Naive thymus-derived CD4-positive, alpha-beta T cell (primary cell): ENCODE results near the gene PPA2. TPM values are rescaled to one million over a fixed set of nuclear protein-coding genes. Genes with fewer than 3 reads are reported as not detected.

Experiments
- ATAC-seq: fragments of 150-1000 bp; cut with Tn5 transposase; 2 replicates; pipeline ENCODE4 v1.10.0; 2021; ENCODE audit warnings: mild to moderate bottlenecking, moderate library complexity
- CTCF ChIA-PET: fragments of 350-600 bp; sonication (Branson Sonifier 250); formaldehyde crosslinking; loops from one replicate; lab custom pipeline; 2021; ENCODE audit warnings: antibody characterized with exemption; lab: Charles Lee
- POLR2A ChIA-PET: fragments of 350-600 bp; sonication (Branson Sonifier 250); formaldehyde crosslinking; loops from one replicate; lab custom pipeline; 2021; ENCODE audit warnings: antibody characterized with exemption, inconsistent platforms; lab: Charles Lee
- DNase-seq, 9 donors: peaks; one replicate each; pipeline versions ENCODE4 v3.0.0 to v3.0.0-alpha.2; 2020 to 2022; ENCODE audit warnings: mixed read lengths in 1 of 9
- H3K27ac ChIP-seq: one replicate; pipeline ENCODE4 v1.7.0; 2013; ENCODE audit warnings: mild to moderate bottlenecking, low read depth, low read length, moderate library complexity
- H3K27me3 ChIP-seq, 2 donors: one replicate each; pipeline ENCODE4 v1.7.0; 2013; ENCODE audit warnings: low read length in 2 of 2, mild to moderate bottlenecking in 2 of 2, moderate library complexity in 2 of 2; ENCODE audit not compliant: control insufficient read depth in 2 of 2, insufficient read depth in 2 of 2
- H3K36me3 ChIP-seq, 3 experiments: 1 replicate in 2 of 3; 2 replicates in 1 of 3; pipeline ENCODE4 v1.7.0; 2013; ENCODE audit warnings: low read length in 3 of 3, mild to moderate bottlenecking in 3 of 3, moderate library complexity in 1 of 3; ENCODE audit not compliant: insufficient read depth in 3 of 3, control insufficient read depth in 2 of 3
- H3K4me1 ChIP-seq, 2 donors: one replicate each; pipeline ENCODE4 v1.7.0; 2013; ENCODE audit warnings: low read length in 2 of 2, mild to moderate bottlenecking in 2 of 2, moderate library complexity in 1 of 2; ENCODE audit not compliant: control insufficient read depth in 2 of 2, insufficient read depth in 2 of 2
- H3K4me3 ChIP-seq: 2 replicates; pipeline ENCODE4 v1.7.0; 2013; ENCODE audit warnings: mild to moderate bottlenecking, low read length
- H3K9me3 ChIP-seq, 3 experiments: 1 replicate in 2 of 3; 2 replicates in 1 of 3; pipeline ENCODE4 v1.7.0; 2013; ENCODE audit warnings: low read length in 3 of 3; ENCODE audit not compliant: control insufficient read depth in 2 of 3
- H3K27ac Mint-ChIP-seq, 9 donors: one replicate each; pipeline ENCODE4 v1.8.0; 2020 to 2022; ENCODE audit warnings: mixed read lengths in 9 of 9, mild to moderate bottlenecking in 8 of 9, moderate library complexity in 5 of 9, inconsistent platforms in 2 of 9
- H3K27me3 Mint-ChIP-seq, 5 donors: one replicate each; pipeline ENCODE4 v1.8.0; 2021 to 2022; ENCODE audit warnings: mixed read lengths in 5 of 5, mild to moderate bottlenecking in 1 of 5
- H3K36me3 Mint-ChIP-seq, 5 donors: one replicate each; pipeline ENCODE4 v1.8.0; 2020 to 2022; ENCODE audit warnings: mixed read lengths in 5 of 5, mild to moderate bottlenecking in 3 of 5, inconsistent platforms in 1 of 5
- H3K4me1 Mint-ChIP-seq, 7 donors: one replicate each; pipeline ENCODE4 v1.8.0; 2020 to 2022; ENCODE audit warnings: mixed read lengths in 7 of 7, mild to moderate bottlenecking in 3 of 7, inconsistent platforms in 1 of 7
- H3K4me3 Mint-ChIP-seq, 10 donors: one replicate each; pipeline ENCODE4 v1.8.0; 2020 to 2022; ENCODE audit warnings: mild to moderate bottlenecking in 10 of 10, mixed read lengths in 10 of 10, moderate library complexity in 6 of 10, inconsistent platforms in 2 of 10
- H3K9me3 Mint-ChIP-seq, 11 donors: one replicate each; pipeline ENCODE4 v1.8.0; 2020 to 2022; ENCODE audit warnings: mixed read lengths in 11 of 11, mild to moderate bottlenecking in 4 of 11, inconsistent platforms in 1 of 11, moderate library complexity in 1 of 11
- intact Hi-C, 2 donors: fragments of 100-400 bp; cut with micrococcal nuclease; formaldehyde crosslinking; loops; one replicate each; pipeline ENCODE4 v1.15.1; 2023
- polyA plus RNA-seq, 2 donors: library from polyadenylated mRNA; unstranded; fragments of 300-500 nt; fragmentation: Illumina TruSeq; gene quantifications; one replicate each; pipeline ENCODE4 v1.2.3, GENCODE V29; 2021
- total RNA-seq, 6 experiments: library from RNA in 5 of 6; stranded (reverse) in 5 of 6; gene quantifications; 1 replicate in 5 of 6; 2 replicates in 1 of 6; pipeline ENCODE4 v1.2.3 and lab custom pipeline; 2021 to 2026

The PPA2 gene
- total and polyA plus RNA-seq, 7 experiments from 2014 or later: 38.2 to 107 (median 51.2) TPM

GRCh38 chr4:105350859-105351490 lies 122.9 kb downstream of the PPA2 start:
- DNase-seq: no peak
- Mint-ChIP-seq H3K27me3 (no peaks in the 10 kb centered on the region), H3K27ac (no peak overlapping the region), H3K4me3 (no peak overlapping the region), H3K9me3 (peaks cover 0 to 1% (median 0%) of the 10 kb centered on the region in 11 donors), H3K36me3 (peaks cover 0 to 20% (median 5%) of the 10 kb centered on the region in 5 donors), H3K4me1 (peaks cover 0 to 5% (median 0%) of the 10 kb centered on the region in 7 donors)
- H3K27me3 ChIP-seq: no peaks in the 10 kb centered on the region
- no peaks in the 10 kb centered on the region for H3K36me3 ChIP-seq
- H3K27ac ChIP-seq: no peak overlapping the region
- no peaks in the 10 kb centered on the region for H3K4me1 ChIP-seq
- ChIA-PET CTCF (interaction anchor here (0.5 kb wide), 1 partner anchor 89 kb away, joined by 3 read pairs; no protein-coding TSS in a partner anchor), POLR2A (no interaction called here)
- no peak overlapping the region for H3K4me3 ChIP-seq
- intact Hi-C loops: no loop called here
- H3K9me3 ChIP-seq: no peaks in the 10 kb centered on the region
- ATAC-seq: peak; percentile 40

- no peak for DNase-seq
- POLR2A ChIA-PET: no interaction called here
Measured at GRCh38 chr4:105348719-105349118, 125.1 kb downstream of the PPA2 start.

DNA sequence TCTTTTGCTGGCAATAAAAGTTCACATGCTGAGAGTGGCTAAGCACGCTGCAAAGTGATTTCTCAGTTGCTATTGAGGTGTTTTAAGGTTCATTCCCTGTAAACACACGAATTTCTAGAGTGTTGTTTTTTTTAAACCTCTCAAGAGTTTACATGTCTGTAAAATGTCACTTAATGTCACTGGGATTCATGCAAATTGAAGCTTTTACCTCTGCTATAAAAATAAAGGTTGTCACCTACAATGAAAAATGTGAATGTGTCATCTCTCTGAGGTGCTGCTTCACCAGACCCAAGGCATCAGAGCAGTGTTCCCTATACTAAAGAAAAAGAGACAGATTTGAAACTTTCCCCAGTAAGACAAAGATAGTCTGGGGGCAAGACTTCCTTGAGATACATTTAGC lies 127.0 kb downstream of the PPA2 start:
- CTCF ChIA-PET: no interaction called here

More at GRCh38 chr4:105348719-105349118, 125.1 kb downstream of the PPA2 start:
- H3K36me3 ChIP-seq: no peaks in the 10 kb centered on the region
- Mint-ChIP-seq H3K27me3 (no peaks in the 10 kb centered on the region), H3K9me3 (peaks cover 0 to 1% (median 0%) of the 10 kb centered on the region in 11 donors), H3K4me3 (no peak overlapping the region), H3K27ac (no peak overlapping the region), H3K4me1 (peaks cover 0 to 5% (median 0%) of the 10 kb centered on the region in 7 donors), H3K36me3 (peaks cover 0 to 11% (median 0%) of the 10 kb centered on the region in 5 donors)
- no peak overlapping the region for H3K27ac ChIP-seq
- intact Hi-C loops: no loop called here
- no peak overlapping the region for H3K4me3 ChIP-seq
- H3K4me1 ChIP-seq: no peaks in the 10 kb centered on the region
- no peak for ATAC-seq
- CTCF ChIA-PET: no interaction called here
- no peaks in the 10 kb centered on the region for H3K9me3 ChIP-seq
- no peaks in the 10 kb centered on the region for H3K27me3 ChIP-seq

GRCh38 chr4:105345838-105346237 lies 128.0 kb downstream of the PPA2 start:
- ChIA-PET CTCF (no interaction called here), POLR2A (no interaction called here)
- no peak overlapping the region for H3K27ac Mint-ChIP-seq
- H3K36me3 ChIP-seq: no peaks in the 10 kb centered on the region
- peaks cover 0 to 1% (median 0%) of the 10 kb centered on the region in 11 donors for H3K9me3 Mint-ChIP-seq
- H3K4me1 ChIP-seq: no peaks in the 10 kb centered on the region
- H3K4me1 Mint-ChIP-seq: no peaks in the 10 kb centered on the region
- no peaks in the 10 kb centered on the region for H3K27me3 Mint-ChIP-seq
- no peaks in the 10 kb centered on the region for H3K9me3 ChIP-seq
- ATAC-seq (no peak), DNase-seq (no peak)
- intact Hi-C loops: no loop called here
- H3K4me3 Mint-ChIP-seq: no peak overlapping the region
- H3K4me3 ChIP-seq: no peak overlapping the region
- H3K36me3 Mint-ChIP-seq: peaks cover 0 to 3% (median 0%) of the 10 kb centered on the region in 5 donors
- H3K27ac ChIP-seq: no peak overlapping the region
- no peaks in the 10 kb centered on the region for H3K27me3 ChIP-seq

More for the DNA sequence above, 127.0 kb downstream of the PPA2 start:
- Histone ChIP-seq H3K4me3 (no peak overlapping the region), H3K36me3 (no peaks in the 10 kb centered on the region), H3K27me3 (no peaks in the 10 kb centered on the region), H3K9me3 (no peaks in the 10 kb centered on the region), H3K4me1 (no peaks in the 10 kb centered on the region), H3K27ac (no peak overlapping the region)
- no peaks in the 10 kb centered on the region for H3K27me3 Mint-ChIP-seq
- no peak overlapping the region for H3K27ac Mint-ChIP-seq
- ATAC-seq: no peak
- H3K9me3 Mint-ChIP-seq: peaks cover 0 to 1% (median 0%) of the 10 kb centered on the region in 11 donors
- no peak overlapping the region for H3K4me3 Mint-ChIP-seq
- no peak for DNase-seq
- intact Hi-C loops: no loop called here
- H3K36me3 Mint-ChIP-seq: no peaks in the 10 kb centered on the region
- POLR2A ChIA-PET: no interaction called here
- no peaks in the 10 kb centered on the region for H3K4me1 Mint-ChIP-seq

DNA sequence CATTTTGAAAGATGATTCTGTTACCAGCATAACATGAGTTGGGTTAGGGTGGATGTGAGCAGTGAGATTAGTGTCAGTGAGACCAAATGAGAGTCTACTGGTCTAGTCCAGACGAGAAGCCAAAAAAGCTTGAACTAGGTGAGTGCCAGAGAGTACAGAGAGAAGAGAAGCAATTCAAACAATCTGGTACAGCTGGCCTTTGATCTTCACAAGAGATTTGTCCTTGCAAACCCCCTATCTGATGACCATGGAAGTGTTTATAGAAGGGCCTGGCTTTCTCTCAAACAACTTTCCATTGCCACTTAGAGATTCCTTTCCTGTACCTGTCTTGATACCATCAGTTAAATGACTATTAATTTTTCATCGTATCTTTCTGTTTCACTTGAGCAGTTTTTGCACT lies 128.5 kb downstream of the PPA2 start:
- H3K9me3 ChIP-seq: no peaks in the 10 kb centered on the region
- ATAC-seq: no peak
- Mint-ChIP-seq H3K4me3 (no peak overlapping the region), H3K9me3 (peaks cover 0 to 1% (median 0%) of the 10 kb centered on the region in 11 donors), H3K27me3 (no peaks in the 10 kb centered on the region), H3K36me3 (peaks cover 0 to 8% (median 3%) of the 10 kb centered on the region in 5 donors), H3K27ac (peak overlapping the region in 1 of 9 donors; percentile 52), H3K4me1 (no peaks in the 10 kb centered on the region)
- ChIA-PET CTCF (no interaction called here), POLR2A (no interaction called here)
- no peak overlapping the region for H3K4me3 ChIP-seq
- no peak overlapping the region for H3K27ac ChIP-seq
- intact Hi-C loops: no loop called here
- H3K36me3 ChIP-seq: no peaks in the 10 kb centered on the region
- no peak for DNase-seq
- no peaks in the 10 kb centered on the region for H3K4me1 ChIP-seq
- H3K27me3 ChIP-seq: no peaks in the 10 kb centered on the region

DNA sequence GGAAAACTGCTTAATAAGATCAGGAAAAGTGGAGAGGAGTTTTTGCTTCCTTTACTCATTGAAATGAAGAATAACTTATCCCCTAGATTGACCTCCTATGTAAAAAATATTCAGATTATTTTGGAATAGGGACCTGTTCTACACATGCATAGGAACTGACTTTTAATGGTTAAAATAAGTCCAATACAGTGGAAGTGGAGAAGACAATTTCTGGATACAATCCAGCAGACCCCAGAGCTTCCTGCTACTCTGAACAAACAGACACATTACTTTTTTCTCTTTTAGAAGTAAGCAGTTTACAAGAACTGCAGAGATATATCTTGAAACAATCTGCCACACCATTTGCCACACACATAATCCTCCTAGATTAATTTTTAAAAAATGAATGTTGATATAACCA lies 129.7 kb downstream of the PPA2 start:
- Mint-ChIP-seq H3K36me3 (peaks cover 0 to 12% (median 4%) of the 10 kb centered on the region in 5 donors), H3K4me3 (no peak overlapping the region), H3K4me1 (no peaks in the 10 kb centered on the region), H3K27ac (no peak overlapping the region), H3K27me3 (no peaks in the 10 kb centered on the region), H3K9me3 (peaks cover 0 to 1% (median 0%) of the 10 kb centered on the region in 11 donors)
- CTCF ChIA-PET: no interaction called here
- POLR2A ChIA-PET: no interaction called here
- no peaks in the 10 kb centered on the region for H3K36me3 ChIP-seq
- DNase-seq (no peak), ATAC-seq (no peak)
- H3K27me3 ChIP-seq: no peaks in the 10 kb centered on the region
- intact Hi-C loops: no loop called here
- H3K9me3 ChIP-seq: no peaks in the 10 kb centered on the region
- no peaks in the 10 kb centered on the region for H3K4me1 ChIP-seq
- no peak overlapping the region for H3K27ac ChIP-seq
- no peak overlapping the region for H3K4me3 ChIP-seq
